Left lung (tissue), 14 donors: Measurements from ENCODE around the gene CDH19. TPM values are rescaled to one million over a fixed set of nuclear protein-coding genes. Genes with fewer than 3 reads are reported as not detected.

Experiments used
- ATAC-seq: fragments of 200-7000 bp; cut with Tn5 transposase; one replicate; pipeline ENCODE4 v1.9.1; 2020; ENCODE audit warnings: moderate library complexity
- DNase-seq, 4 donors: peaks; one replicate each; pipeline ENCODE4 v3.0.0-alpha.2; 2013 to 2020
- H3K27ac ChIP-seq, 2 donors: fragments of 200-600 bp; sonication (generic) in 1 of 2; one replicate each; pipeline versions ENCODE4 v1.5.0 to v1.8.0; 2020 to 2021
- H3K27me3 ChIP-seq, 2 donors: fragments of 200-600 bp; sonication (generic) in 1 of 2; one replicate each; pipeline versions ENCODE4 v1.5.0 to v1.8.0; 2020 to 2021
- H3K36me3 ChIP-seq, 2 donors: fragments of 200-600 bp; sonication (generic) in 1 of 2; one replicate each; pipeline versions ENCODE4 v1.5.0 to v1.8.0; 2020 to 2021
- H3K4me1 ChIP-seq, 2 donors: fragments of 200-600 bp; one replicate each; pipeline ENCODE4 v1.8.0; 2021
- H3K4me3 ChIP-seq, 2 donors: fragments of 200-600 bp; sonication (generic) in 1 of 2; one replicate each; pipeline versions ENCODE4 v1.5.0 to v1.8.0; 2020 to 2021; ENCODE audit warnings: mild to moderate bottlenecking in 1 of 2
- H3K9me3 ChIP-seq, 2 donors: fragments of 200-600 bp; sonication (generic) in 1 of 2; one replicate each; pipeline versions ENCODE4 v1.5.0 to v1.8.0; 2020 to 2021
- CTCF ChIP-seq, 2 donors: fragments of 200-600 bp; sonication (generic) in 1 of 2; IDR thresholded peaks; one replicate each; pipeline versions ENCODE4 v1.5.0 to v1.8.0; 2021; ENCODE audit warnings: antibody characterized with exemption in 2 of 2
- intact Hi-C, 2 donors: fragments of 100-400 bp; cut with DNase I; formaldehyde crosslinking; loops; one replicate each; pipeline versions ENCODE4 v1.11.2 to v1.14.2; 2022
- long read RNA-seq, 12 donors: library from polyadenylated mRNA in 2 of 12; unstranded in 2 of 12; transcript quantifications; one replicate each; pipeline ENCODE4 v2.0.0 and lab custom pipeline, GENCODE V29; 2019 to 2026
- polyA plus RNA-seq, 6 donors: library from polyadenylated mRNA; unstranded; fragments of 120-200 nt; gene quantifications; one replicate each; pipeline ENCODE4 v1.2.1, GENCODE V29; 2013; ENCODE audit not compliant: insufficient read length in 6 of 6
- total RNA-seq, 2 donors: library from RNA; stranded (reverse); fragmentation: NEBNext Ultra II Directional; extraction: Animal tissue kit (Norgen Biotek cat#: 25700); gene quantifications; one replicate each; pipeline ENCODE4 v1.2.1, GENCODE V29; 2021
- donor health status: DM: no; HTN: yes; CAD: no.
- donor health status: DM: no; HTN: no; CAD: no.

CDH19 gene
- total RNA-seq: under 1 TPM; 0.79 to 0.85 TPM
- under 1 TPM; 0.07 to 0.38 (median 0.23) TPM for polyA plus RNA-seq
- long read RNA-seq, donor 1: 0 reads
- long read RNA-seq, donor 2: 0 reads
- long read RNA-seq, donor 3: 0 reads
- long read RNA-seq, donor 4: 0 reads
- long read RNA-seq, donor 5: 0 reads
- long read RNA-seq, donor 6: 0 reads
- long read RNA-seq, donor 7: 0 reads
- long read RNA-seq, donor 8: 0 reads
- long read RNA-seq, donor 9: 0 reads
- long read RNA-seq, donor 10: 0 reads
- long read RNA-seq, donor 11: 0 reads
- long read RNA-seq, donor 12: 0 reads

- Histone ChIP-seq H3K27me3 (no peaks in the 10 kb centered on the region), H3K9me3 (no peaks in the 10 kb centered on the region), H3K36me3 (no peaks in the 10 kb centered on the region), H3K27ac (no peak within 1 kb of the TSS), H3K4me1 (no peaks in the 10 kb centered on the region), H3K4me3 (no peak within 1 kb of the TSS)
- no peak for DNase-seq
- intact Hi-C loops: no loop called here
- ATAC-seq: no peak
- no peak for TF ChIP-seq CTCF (IDR thresholded peaks at IDR 0.05)
These were observed at the start of gene CDH19 for GRCh38 chr18:66603941-66604627. TSS of gene CDH19 (minus strand) at chr18:66604090. CDS start at chr18:66572204, 31,886 bp downstream.

GRCh38 chr18:66647671-66648070 is 43.8 kb upstream of the CDH19 start:
- ATAC-seq (no peak), DNase-seq (no peak)
- no peak overlapping the region for H3K27ac ChIP-seq
- TF ChIP-seq CTCF (IDR thresholded peaks at IDR 0.05): no peak
- H3K4me3 ChIP-seq: no peak overlapping the region
- no peaks in the 10 kb centered on the region for H3K36me3 ChIP-seq
- H3K4me1 ChIP-seq: no peaks in the 10 kb centered on the region
- intact Hi-C loops: no loop called here
- H3K27me3 ChIP-seq: no peaks in the 10 kb centered on the region
- no peaks in the 10 kb centered on the region for H3K9me3 ChIP-seq

- no peak for TF ChIP-seq CTCF (IDR thresholded peaks at IDR 0.05)
- no peak for ATAC-seq
- no peak overlapping the region for H3K4me3 ChIP-seq
- no peak for DNase-seq
- no peaks in the 10 kb centered on the region for H3K27me3 ChIP-seq
- no peaks in the 10 kb centered on the region for H3K4me1 ChIP-seq
- intact Hi-C loops: no loop called here
- H3K9me3 ChIP-seq: no peaks in the 10 kb centered on the region
- H3K36me3 ChIP-seq: no peaks in the 10 kb centered on the region
- no peak overlapping the region for H3K27ac ChIP-seq
These were observed 42.7 kb upstream of the CDH19 start for GRCh38 chr18:66646609-66647008.

GRCh38 chr18:66645983-66646382 is 42.1 kb upstream of the CDH19 start:
- Histone ChIP-seq H3K4me3 (no peak overlapping the region), H3K4me1 (no peaks in the 10 kb centered on the region), H3K27me3 (no peaks in the 10 kb centered on the region), H3K27ac (no peak overlapping the region), H3K9me3 (no peaks in the 10 kb centered on the region), H3K36me3 (no peaks in the 10 kb centered on the region)
- ATAC-seq (no peak), DNase-seq (no peak)
- no peak for TF ChIP-seq CTCF (IDR thresholded peaks at IDR 0.05)
- intact Hi-C loops: no loop called here

- no peak overlapping the region for H3K27ac ChIP-seq
- H3K4me1 ChIP-seq: no peaks in the 10 kb centered on the region
- intact Hi-C loops: no loop called here
- no peak for TF ChIP-seq CTCF (IDR thresholded peaks at IDR 0.05)
- DNase-seq (no peak), ATAC-seq (no peak)
- no peak overlapping the region for H3K4me3 ChIP-seq
- H3K27me3 ChIP-seq: no peaks in the 10 kb centered on the region
- no peaks in the 10 kb centered on the region for H3K36me3 ChIP-seq
- H3K9me3 ChIP-seq: no peaks in the 10 kb centered on the region
These were observed 37.2 kb upstream of the CDH19 start for GRCh38 chr18:66641056-66641455.
